ENCODE results near the gene DOCK4. TPM values are rescaled to one million over a fixed set of nuclear protein-coding genes. Genes with fewer than 3 reads are reported as not detected.

Gene DOCK4
- polyA plus RNA-seq, 1 donor (not counting 4 experiments of a cell fraction or from before 2014, with no cell fraction given), result 13.9 TPM

DNA sequence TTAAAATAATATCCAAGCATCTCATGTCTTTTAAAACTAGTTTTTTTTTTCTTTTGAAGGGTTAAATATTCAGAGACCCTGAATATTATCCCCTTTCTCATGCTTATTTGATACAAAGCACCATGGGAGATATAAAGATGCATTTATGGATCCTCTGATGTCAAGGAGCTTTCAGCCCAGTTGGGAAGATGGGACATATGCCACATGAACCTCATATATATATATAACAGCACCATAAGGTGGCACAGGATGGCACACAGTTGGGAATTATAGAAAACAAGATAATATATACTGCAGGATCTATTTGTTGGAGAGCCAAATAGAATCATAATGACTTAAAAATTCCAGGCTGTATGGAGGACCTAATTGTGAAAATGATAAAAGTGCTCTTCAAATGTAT, 458.5 kb downstream of the DOCK4 start:
- H4K20me1 ChIP-seq (ENCODE audit: control insufficient read depth, extremely low read depth, insufficient read depth, low read length), result no peaks in the 10 kb centered on the region
- H3K27me3 ChIP-seq (ENCODE audit: control insufficient read depth, extremely low read depth, insufficient read depth, low read length), result no peaks in the 10 kb centered on the region
- TF ChIP-seq EZH2 (IDR thresholded peaks at IDR 0.05; ENCODE audit: low read length), result no peak
- TF ChIP-seq, protein P1, sequence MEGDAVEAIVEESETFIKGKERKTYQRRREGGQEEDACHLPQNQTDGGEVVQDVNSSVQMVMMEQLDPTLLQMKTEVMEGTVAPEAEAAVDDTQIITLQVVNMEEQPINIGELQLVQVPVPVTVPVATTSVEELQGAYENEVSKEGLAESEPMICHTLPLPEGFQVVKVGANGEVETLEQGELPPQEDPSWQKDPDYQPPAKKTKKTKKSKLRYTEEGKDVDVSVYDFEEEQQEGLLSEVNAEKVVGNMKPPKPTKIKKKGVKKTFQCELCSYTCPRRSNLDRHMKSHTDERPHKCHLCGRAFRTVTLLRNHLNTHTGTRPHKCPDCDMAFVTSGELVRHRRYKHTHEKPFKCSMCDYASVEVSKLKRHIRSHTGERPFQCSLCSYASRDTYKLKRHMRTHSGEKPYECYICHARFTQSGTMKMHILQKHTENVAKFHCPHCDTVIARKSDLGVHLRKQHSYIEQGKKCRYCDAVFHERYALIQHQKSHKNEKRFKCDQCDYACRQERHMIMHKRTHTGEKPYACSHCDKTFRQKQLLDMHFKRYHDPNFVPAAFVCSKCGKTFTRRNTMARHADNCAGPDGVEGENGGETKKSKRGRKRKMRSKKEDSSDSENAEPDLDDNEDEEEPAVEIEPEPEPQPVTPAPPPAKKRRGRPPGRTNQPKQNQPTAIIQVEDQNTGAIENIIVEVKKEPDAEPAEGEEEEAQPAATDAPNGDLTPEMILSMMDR (optimal IDR thresholded peaks at IDR 0.05 in 1 of 3, IDR thresholded peaks at IDR 0.05 in 1 of 3, conservative IDR thresholded peaks at IDR 0.05 in 1 of 3; ENCODE audit: extremely low read depth in 1 of 3, insufficient read depth in 2 of 3, low read length in 3 of 3), result no peak
- H3K9ac ChIP-seq (ENCODE audit: control insufficient read depth, extremely low read depth, insufficient read depth, low read length), result no peak overlapping the region
- peaks cover 2 to 3% of the 10 kb centered on the region in 2 experiments for H3K36me3 ChIP-seq (ENCODE audit: control insufficient read depth in 2 of 2, extremely low read depth in 1 of 2, insufficient read depth in 2 of 2, low read length in 2 of 2)
- no peak overlapping the region for H3K27ac ChIP-seq (ENCODE audit: control insufficient read depth, insufficient read depth, low read length)
- no peaks in the 10 kb centered on the region for H3K9me1 ChIP-seq (ENCODE audit: control insufficient read depth, extremely low read depth, insufficient read depth, low read length)
- no peaks in the 10 kb centered on the region for H3K79me2 ChIP-seq (ENCODE audit: control insufficient read depth, insufficient read depth, low read length)
- dilution Hi-C loops (cut with MboI; ENCODE audit: extremely low pct_ligation_motif_present, low sequenced_read_pairs), result no loop called here
- no peak overlapping the region for H3K4me2 ChIP-seq (ENCODE audit: control insufficient read depth, extremely low read depth, insufficient read depth, low read depth, low read length)
- DNase-seq (ENCODE audit: low read depth, low spot score) (no peak), FAIRE-seq (no peak)
- no peaks in the 10 kb centered on the region for H3K4me1 ChIP-seq (ENCODE audit: control insufficient read depth, extremely low read depth, insufficient read depth, low read length)
- no peak overlapping the region for H2AFZ ChIP-seq (ENCODE audit: control insufficient read depth, low read length)
- H3K9me3 ChIP-seq (ENCODE audit: control insufficient read depth, low read depth, low read length), result no peaks in the 10 kb centered on the region
- H3K4me3 ChIP-seq (ENCODE audit: control insufficient read depth in 2 of 3, extremely low read depth in 1 of 3, insufficient read depth in 2 of 3, low read depth in 1 of 3, low read length in 3 of 3), result no peak overlapping the region

GRCh38 chr7:111746950-111747349, 459.2 kb downstream of the DOCK4 start:
- FAIRE-seq (no peak), DNase-seq (ENCODE audit: low read depth, low spot score) (no peak)
- Histone ChIP-seq H3K4me3 (ENCODE audit: control insufficient read depth in 2 of 3, extremely low read depth in 1 of 3, insufficient read depth in 2 of 3, low read depth in 1 of 3, low read length in 3 of 3) (no peak overlapping the region), H3K27me3 (ENCODE audit: control insufficient read depth, extremely low read depth, insufficient read depth, low read length) (no peaks in the 10 kb centered on the region), H3K9me3 (ENCODE audit: control insufficient read depth, low read depth, low read length) (no peaks in the 10 kb centered on the region), H3K4me1 (ENCODE audit: control insufficient read depth, extremely low read depth, insufficient read depth, low read length) (no peaks in the 10 kb centered on the region), H3K36me3 (ENCODE audit: control insufficient read depth in 2 of 2, extremely low read depth in 1 of 2, insufficient read depth in 2 of 2, low read length in 2 of 2) (peaks cover 2 to 3% of the 10 kb centered on the region in 2 experiments), H3K9ac (ENCODE audit: control insufficient read depth, extremely low read depth, insufficient read depth, low read length) (no peak overlapping the region), H3K4me2 (ENCODE audit: control insufficient read depth, extremely low read depth, insufficient read depth, low read depth, low read length) (no peak overlapping the region), H2AFZ (ENCODE audit: control insufficient read depth, low read length) (no peak overlapping the region), H3K27ac (ENCODE audit: control insufficient read depth, insufficient read depth, low read length) (no peak overlapping the region), H3K79me2 (ENCODE audit: control insufficient read depth, insufficient read depth, low read length) (no peaks in the 10 kb centered on the region), H4K20me1 (ENCODE audit: control insufficient read depth, extremely low read depth, insufficient read depth, low read length) (no peaks in the 10 kb centered on the region), H3K9me1 (ENCODE audit: control insufficient read depth, extremely low read depth, insufficient read depth, low read length) (no peaks in the 10 kb centered on the region)
- dilution Hi-C loops (cut with MboI; ENCODE audit: extremely low pct_ligation_motif_present, low sequenced_read_pairs), result no loop called here
- TF ChIP-seq EZH2 (IDR thresholded peaks at IDR 0.05; ENCODE audit: low read length), result no peak
- TF ChIP-seq, protein P1 (optimal IDR thresholded peaks at IDR 0.05 in 1 of 3, IDR thresholded peaks at IDR 0.05 in 1 of 3, conservative IDR thresholded peaks at IDR 0.05 in 1 of 3; ENCODE audit: extremely low read depth in 1 of 3, insufficient read depth in 2 of 3, low read length in 3 of 3), result no peak
